NCI-H1105 treated with DMSO at 0.1 percent for 48 hours (cell line): ENCODE measurements around the gene FCHSD1.

Experiments used
- DNase-seq: peaks from one replicate; lab custom pipeline; 2025; lab: John Stamatoyannopoulos, UW

The FCHSD1 gene

GRCh38 chr5:141672841-141673813, 21.9 kb upstream of the FCHSD1 start:
- no peak for DNase-seq

GRCh38 chr5:141672071-141672840, 21.0 kb upstream of the FCHSD1 start:
- DNase-seq = no peak

DNA sequence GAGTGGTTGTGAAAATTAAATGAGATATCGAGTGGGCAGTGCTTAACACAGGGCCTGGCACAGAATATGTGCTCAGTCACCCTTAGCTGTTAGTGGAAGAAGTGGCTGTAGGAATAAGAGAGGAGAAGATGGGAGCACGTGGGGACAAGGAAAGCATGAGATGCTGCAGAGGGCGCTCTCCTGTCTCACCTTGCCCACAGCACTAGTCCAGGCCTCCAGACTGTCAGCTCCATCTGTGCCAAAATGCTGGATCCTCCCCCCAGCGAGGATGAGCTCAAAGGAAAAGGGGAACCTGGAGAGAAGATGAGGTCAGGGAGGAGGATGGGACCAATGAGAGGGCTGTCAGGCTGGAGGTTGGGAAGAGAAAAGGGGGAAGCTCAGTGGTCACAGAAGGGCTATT, 18.3 kb upstream of the FCHSD1 start:
- DNase-seq = no peak

DNA sequence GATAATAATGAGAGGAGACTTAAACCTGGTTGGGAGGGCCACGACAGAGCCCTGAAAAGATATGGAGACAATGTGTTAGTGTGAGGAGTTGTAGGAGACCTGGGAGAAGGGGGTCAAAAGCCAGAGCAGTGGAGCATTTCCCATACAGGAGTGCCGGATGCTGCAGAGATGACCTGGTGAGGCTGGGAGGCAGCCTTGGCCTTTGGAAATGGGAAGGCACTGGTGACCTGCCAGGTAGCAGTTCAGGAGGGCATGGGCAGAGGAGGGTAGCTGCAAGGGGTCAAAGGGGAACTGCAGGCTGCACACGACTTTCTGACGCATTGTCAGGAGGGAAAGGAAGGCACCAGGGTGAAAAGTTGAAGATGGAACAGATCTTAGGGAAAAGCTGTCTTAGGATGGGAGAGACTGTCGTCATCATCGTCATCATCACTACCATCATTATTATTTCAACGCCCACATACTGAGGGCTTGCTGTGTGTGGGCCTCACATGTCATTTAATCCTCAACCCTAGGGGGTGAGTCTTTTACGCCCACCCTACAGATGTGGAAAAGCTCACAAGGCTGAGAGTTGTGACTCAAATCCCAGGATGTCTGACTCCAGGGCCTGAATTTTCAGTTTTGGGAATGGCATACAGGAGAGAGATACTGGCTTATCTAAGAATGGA, 17.5 kb upstream of the FCHSD1 start:
- DNase-seq = no peak

DNA sequence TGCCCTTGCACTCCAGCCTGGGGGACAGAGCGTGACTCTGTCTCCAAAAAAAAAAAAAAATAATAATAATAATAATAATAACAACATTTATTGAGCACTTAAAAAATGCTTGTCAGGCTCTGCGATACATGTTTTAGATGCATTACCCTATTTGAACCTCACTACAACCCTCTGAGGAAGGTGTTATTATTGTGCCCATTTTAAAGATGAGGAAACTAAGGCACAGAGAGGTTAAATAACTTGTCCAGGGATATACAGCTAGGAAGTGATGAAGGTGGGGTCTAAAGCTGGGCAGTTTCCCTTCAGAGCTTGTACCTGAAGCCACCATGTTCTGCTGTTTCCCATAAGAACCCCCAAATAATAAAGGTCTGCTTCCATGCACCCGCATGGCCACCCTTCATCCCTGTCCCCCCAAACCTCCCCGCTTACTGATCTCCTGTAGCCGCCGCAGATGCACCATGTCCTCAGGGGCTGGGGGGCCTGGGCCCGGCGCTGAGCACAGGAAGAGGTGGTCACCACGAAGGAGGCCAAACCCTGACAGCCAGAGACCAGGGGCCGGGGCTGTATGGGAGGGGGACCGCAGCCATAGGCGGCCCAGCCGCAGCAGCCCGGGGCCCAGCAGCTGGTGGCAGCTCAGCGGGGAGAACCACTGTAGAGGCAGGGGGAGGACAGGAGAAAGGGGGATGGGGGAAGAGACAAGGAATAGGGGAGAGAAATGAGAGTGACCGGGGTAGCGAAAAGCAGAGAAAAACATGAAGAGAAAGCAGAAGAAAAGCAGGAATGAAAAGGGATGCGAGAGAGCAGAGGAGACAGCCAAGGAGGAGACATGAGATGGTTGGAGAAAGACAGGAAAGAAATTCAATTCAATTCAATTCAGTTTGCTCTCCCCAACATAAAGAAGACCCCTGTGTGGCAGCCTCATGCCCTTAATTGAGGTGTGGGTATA, 15.1 kb upstream of the FCHSD1 start:
- no peak for DNase-seq

- peak; percentile 3 for DNase-seq
Measured at GRCh38 chr5:141664733-141665461, 13.7 kb upstream of the FCHSD1 start.

GRCh38 chr5:141663506-141663905, 12.3 kb upstream of the FCHSD1 start:
- no peak for DNase-seq

GRCh38 chr5:141662028-141662427, 10.8 kb upstream of the FCHSD1 start:
- no peak for DNase-seq

- no peak for DNase-seq
Measured at GRCh38 chr5:141657937-141658545, 6.8 kb upstream of the FCHSD1 start.

GRCh38 chr5:141657404-141657803, 6.2 kb upstream of the FCHSD1 start:
- no peak for DNase-seq

DNA sequence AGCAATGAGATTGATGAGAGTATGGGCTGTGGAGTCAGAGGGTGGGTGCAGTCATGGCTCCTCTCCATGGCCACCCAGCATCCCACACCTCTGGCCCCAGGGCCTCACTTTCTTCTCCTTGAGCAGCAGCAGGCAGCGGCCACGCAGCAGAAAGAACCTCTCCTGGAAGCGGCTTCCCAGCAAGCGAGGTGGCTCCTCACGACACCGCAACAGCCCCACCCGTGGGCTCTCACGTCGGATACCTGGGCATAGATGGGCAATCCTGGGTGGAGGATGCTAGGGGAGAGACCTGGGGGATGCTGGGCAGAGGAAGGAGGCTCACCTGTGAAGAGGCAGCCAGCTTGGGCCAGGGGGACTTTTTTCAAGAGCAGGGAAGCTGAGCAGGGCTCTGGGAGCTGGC, 5.2 kb upstream of the FCHSD1 start:
- no peak for DNase-seq

DNA sequence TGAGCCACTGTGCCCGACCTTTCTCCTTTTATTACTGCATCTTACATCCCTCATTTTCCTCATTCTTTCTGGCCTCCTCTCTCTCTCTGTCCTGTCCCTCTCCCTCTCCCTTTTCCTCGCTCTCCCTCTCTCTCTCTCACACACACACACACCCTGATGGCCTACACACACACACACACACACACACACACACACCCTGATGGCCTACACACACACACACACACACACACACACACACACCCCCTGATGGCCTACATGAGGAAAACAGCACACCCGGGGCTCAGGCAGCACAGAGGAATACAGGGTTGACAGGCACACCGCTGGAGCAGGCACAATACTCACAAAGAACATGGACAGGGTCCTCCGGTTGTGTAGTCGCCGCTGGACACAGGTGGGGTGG, 3.8 kb upstream of the FCHSD1 start:
- DNase-seq = no peak

GRCh38 chr5:141654298-141654697, 3.1 kb upstream of the FCHSD1 start:
- no peak for DNase-seq

DNA sequence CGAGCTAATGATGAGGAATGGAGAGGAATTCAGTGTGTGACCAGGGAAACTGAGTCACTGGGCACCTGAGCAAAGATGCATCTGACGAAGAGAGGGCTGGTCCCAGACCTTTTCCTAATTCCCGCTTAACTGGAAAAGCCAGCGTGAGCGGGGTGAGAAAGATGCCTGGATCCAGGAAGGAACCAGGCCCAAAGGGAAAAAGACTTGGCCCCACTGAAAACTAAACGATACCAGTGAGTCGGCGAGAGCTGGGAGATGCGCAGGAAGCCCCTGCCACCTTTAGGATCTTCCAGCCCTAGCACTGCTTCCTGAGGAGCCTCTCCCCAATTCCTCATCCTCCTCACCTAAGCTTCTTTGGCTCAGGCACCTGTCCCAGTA, 499 bp upstream of the FCHSD1 start:
- no peak for DNase-seq

- DNase-seq = no peak
Measured at GRCh38 chr5:141649972-141650371, 1.2 kb downstream of the FCHSD1 start.

GRCh38 chr5:141649056-141649688, 2.0 kb downstream of the FCHSD1 start:
- DNase-seq = no peak

DNA sequence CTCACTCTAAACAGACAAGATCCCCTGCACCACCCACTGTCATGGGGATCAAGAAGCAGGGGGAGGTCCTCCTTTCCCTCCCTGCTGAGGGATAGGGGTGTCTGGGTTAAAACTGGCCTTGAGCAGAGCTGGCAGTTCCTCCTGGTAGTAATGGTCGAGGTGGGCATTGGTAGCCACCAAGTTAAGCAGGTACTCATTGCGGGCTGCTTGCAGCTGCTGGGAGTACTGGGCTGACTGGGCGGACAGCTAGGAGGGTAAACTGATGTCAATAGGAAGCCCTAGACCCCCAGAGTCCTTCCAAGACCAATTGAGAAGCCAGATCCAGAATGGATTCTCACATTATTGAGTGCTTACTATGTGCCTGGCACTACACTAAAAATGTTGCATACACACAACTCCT, 3.4 kb downstream of the FCHSD1 start:
- no peak for DNase-seq

DNA sequence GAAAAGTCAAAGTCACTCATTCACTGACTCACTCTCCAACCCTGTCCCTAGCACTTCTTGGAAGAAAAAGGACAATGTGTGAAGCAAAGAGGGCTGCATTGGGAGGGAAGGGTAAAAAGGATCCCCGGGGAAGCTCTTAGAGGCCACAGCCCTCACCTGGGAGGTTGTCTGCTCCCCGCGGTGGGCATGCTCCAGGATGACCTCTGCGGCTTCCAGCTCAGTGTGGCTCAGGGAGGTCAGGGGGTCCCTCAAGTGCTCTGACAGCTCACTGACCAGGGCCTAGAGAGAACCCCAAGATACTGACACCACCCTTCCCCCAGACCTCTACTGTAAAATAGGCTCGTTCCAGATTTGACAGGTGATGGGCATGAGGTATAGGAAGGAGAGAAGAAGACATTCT, 4.0 kb downstream of the FCHSD1 start:
- no peak for DNase-seq

GRCh38 chr5:141646026-141646425, 5.2 kb downstream of the FCHSD1 start:
- DNase-seq = no peak
